PC-9 (cell line): Measurements from ENCODE around the gene FASN.

ENCODE experiments used
- CTCF ChIP-seq: fragments of 200-600 bp; sonication (generic); conservative IDR thresholded peaks from 2 replicates; pipeline ENCODE4 v1.6.1; 2017; ENCODE audit warnings: mixed run types, antibody characterized with exemption, mild to moderate bottlenecking, moderate library complexity
- EZH2 ChIP-seq: fragments of 200-600 bp; sonication (generic); IDR thresholded peaks from 2 replicates; pipeline ENCODE4 v1.8.0; 2017; ENCODE audit warnings: antibody characterized with exemption, low read depth

GRCh38 chr17:82108496-82108945, 10.5 kb upstream of the FASN start:
- no peak for TF ChIP-seq CTCF
- TF ChIP-seq EZH2: no peak
